Neuronal stem cell (in vitro differentiated cells): ENCODE results near the gene SOX8.
"Not testable (repeated sequence)": the region's sequence is repeated elsewhere in the genome, so short reads cannot be mapped to it uniquely, and the experiment has no call there.

ENCODE experiments used
- DNase-seq: peaks from one replicate; pipeline ENCODE4 v3.0.0-alpha.2; 2013; ENCODE audit warnings: low spot score
- H2AFZ ChIP-seq: one replicate; pipeline ENCODE4 v1.6.1; 2013; ENCODE audit warnings: mild to moderate bottlenecking, low read length, inconsistent platforms
- H2AK5ac ChIP-seq: 2 replicates; pipeline ENCODE4 v1.6.1; 2013; ENCODE audit warnings: low read depth, mild to moderate bottlenecking, inconsistent platforms, low read length, moderate library complexity, mixed read lengths
- H2BK120ac ChIP-seq: 2 replicates; pipeline ENCODE4 v1.6.1; 2013; ENCODE audit warnings: low read depth, mild to moderate bottlenecking, inconsistent platforms, low read length, moderate library complexity, mixed read lengths
- H2BK12ac ChIP-seq: one replicate; pipeline ENCODE4 v1.6.1; 2013; ENCODE audit warnings: low read length, inconsistent platforms
- H2BK15ac ChIP-seq: 2 replicates; pipeline ENCODE4 v1.6.1; 2013; ENCODE audit warnings: mild to moderate bottlenecking, low read length, inconsistent platforms, mixed read lengths
- H2BK5ac ChIP-seq: one replicate; pipeline ENCODE4 v1.6.1; 2013; ENCODE audit warnings: inconsistent platforms, mild to moderate bottlenecking, low read length, moderate library complexity
- H3K14ac ChIP-seq: one replicate; pipeline ENCODE4 v1.6.1; 2013; ENCODE audit warnings: low read length, inconsistent platforms
- H3K18ac ChIP-seq: 2 replicates; pipeline ENCODE4 v1.6.1; 2013; ENCODE audit warnings: low read length, inconsistent platforms
- H3K23ac ChIP-seq: 2 replicates; pipeline ENCODE4 v1.6.1; 2013; ENCODE audit warnings: low read depth, mild to moderate bottlenecking, mixed read lengths, low read length, inconsistent platforms; ENCODE audit not compliant: poor library complexity
- H3K27ac ChIP-seq: replicated peaks from 3 replicates; pipeline ENCODE4 v1.5.1; 2013; ENCODE audit warnings: low read length, inconsistent platforms
- H3K27me3 ChIP-seq, 3 experiments: 2 replicates each; pipeline ENCODE4 v1.6.1; 2013; ENCODE audit warnings: low read length in 3 of 3, mild to moderate bottlenecking in 2 of 3, inconsistent platforms in 1 of 3, low read depth in 1 of 3, mixed read lengths in 1 of 3, moderate library complexity in 1 of 3; ENCODE audit not compliant: control insufficient read depth in 3 of 3, insufficient read depth in 3 of 3
- H3K36me3 ChIP-seq, 2 donors: replicated peaks in 1 of 2; 2 replicates each; pipeline ENCODE4 v1.6.1; 2013; ENCODE audit warnings: low read length in 2 of 2; ENCODE audit not compliant: control insufficient read depth in 2 of 2, insufficient read depth in 2 of 2
- H3K4ac ChIP-seq: 2 replicates; pipeline ENCODE4 v1.6.1; 2013; ENCODE audit warnings: inconsistent platforms, mild to moderate bottlenecking, low read length, moderate library complexity
- H3K4me1 ChIP-seq, 2 donors: 1 replicate in 1 of 2; 2 replicates in 1 of 2; pipeline ENCODE4 v1.6.1; 2013; ENCODE audit warnings: low read length in 2 of 2, low read depth in 1 of 2; ENCODE audit not compliant: control insufficient read depth in 2 of 2, insufficient read depth in 1 of 2
- H3K4me2 ChIP-seq: one replicate; pipeline ENCODE4 v1.6.1; 2013; ENCODE audit warnings: mild to moderate bottlenecking, low read length, inconsistent platforms; ENCODE audit not compliant: insufficient read depth, poor library complexity, severe bottlenecking
- H3K4me3 ChIP-seq, 2 donors: 2 replicates each; pipeline ENCODE4 v1.5.1; 2013; ENCODE audit warnings: low read length in 2 of 2, mild to moderate bottlenecking in 2 of 2, inconsistent platforms in 1 of 2, moderate library complexity in 1 of 2
- H3K79me1 ChIP-seq: one replicate; pipeline ENCODE4 v1.6.1; 2013; ENCODE audit warnings: low read depth, mild to moderate bottlenecking, inconsistent platforms, low read length, moderate library complexity
- H3K9ac ChIP-seq: one replicate; pipeline ENCODE4 v1.6.1; 2013; ENCODE audit warnings: mild to moderate bottlenecking, low read depth, low read length, inconsistent platforms; ENCODE audit not compliant: poor library complexity
- H3K9me3 ChIP-seq, 2 donors: replicated peaks in 1 of 2; 2 replicates each; pipeline versions ENCODE3 to v1.6.1; 2013; ENCODE audit warnings: low read length in 2 of 2, mild to moderate bottlenecking in 2 of 2, inconsistent platforms in 1 of 2, low read depth in 1 of 2, mixed read lengths in 1 of 2, moderate library complexity in 1 of 2; ENCODE audit not compliant: control insufficient read depth in 2 of 2, insufficient read depth in 1 of 2
- H4K8ac ChIP-seq: one replicate; pipeline ENCODE4 v1.6.1; 2013; ENCODE audit warnings: low read depth, mild to moderate bottlenecking, inconsistent platforms, low read length, moderate library complexity
- H4K91ac ChIP-seq: one replicate; pipeline ENCODE4 v1.6.1; 2013; ENCODE audit warnings: low read length, low read depth, mild to moderate bottlenecking, inconsistent platforms; ENCODE audit not compliant: poor library complexity
- whole genome bisulfite sequencing, 2 donors: extraction: QIAGEN DNeasy Blood & Tissue Kit; methylation state at CpG; one replicate each; pipeline ENCODE4 v1.1.7; 2013; ENCODE audit warnings: missing lambda C conversion rate in 2 of 2, mixed read lengths in 1 of 2; ENCODE audit not compliant: insufficient read length in 2 of 2, insufficient replicate concordance in 1 of 2; ENCODE audit errors: extremely low coverage in 2 of 2; 5-methylcytosine and 5-hydroxymethylcytosine counted together

Gene SOX8

DNA sequence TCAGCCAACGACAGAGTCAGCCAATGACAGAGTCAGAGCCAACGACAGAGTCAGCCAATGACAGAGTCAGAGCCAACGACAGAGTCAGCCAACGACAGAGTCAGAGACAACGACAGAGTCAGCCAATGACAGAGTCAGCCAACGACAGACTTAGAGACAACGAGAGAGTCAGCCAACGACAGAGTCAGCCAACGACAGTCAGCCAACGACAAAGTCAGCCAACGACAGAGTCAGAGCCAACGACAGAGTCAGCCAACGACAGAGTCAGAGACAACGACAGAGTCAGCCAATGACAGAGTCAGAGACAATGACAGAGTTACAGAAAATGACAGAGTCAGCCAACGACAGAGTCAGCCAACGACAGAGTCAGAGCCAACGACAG is 33.7 kb upstream of the SOX8 start:
- not testable (repeated sequence) for H2BK15ac ChIP-seq, H3K27ac ChIP-seq, H4K91ac ChIP-seq, DNase-seq, H3K23ac ChIP-seq, H2BK12ac ChIP-seq, H3K14ac ChIP-seq, H3K36me3 ChIP-seq, H3K9ac ChIP-seq, H3K79me1 ChIP-seq, H2BK120ac ChIP-seq, H2AFZ ChIP-seq, H3K4me1 ChIP-seq, H3K4me2 ChIP-seq, H2AK5ac ChIP-seq, H3K18ac ChIP-seq, H2BK5ac ChIP-seq, H3K4ac ChIP-seq, H4K8ac ChIP-seq, H3K4me3 ChIP-seq, H3K27me3 ChIP-seq
- no CpG with 5 or more reads among the region's 17 CpGs for WGBS, 2 donors
- peaks cover 10 to 11% of the 10 kb centered on the region in 2 donors for H3K9me3 ChIP-seq

DNA sequence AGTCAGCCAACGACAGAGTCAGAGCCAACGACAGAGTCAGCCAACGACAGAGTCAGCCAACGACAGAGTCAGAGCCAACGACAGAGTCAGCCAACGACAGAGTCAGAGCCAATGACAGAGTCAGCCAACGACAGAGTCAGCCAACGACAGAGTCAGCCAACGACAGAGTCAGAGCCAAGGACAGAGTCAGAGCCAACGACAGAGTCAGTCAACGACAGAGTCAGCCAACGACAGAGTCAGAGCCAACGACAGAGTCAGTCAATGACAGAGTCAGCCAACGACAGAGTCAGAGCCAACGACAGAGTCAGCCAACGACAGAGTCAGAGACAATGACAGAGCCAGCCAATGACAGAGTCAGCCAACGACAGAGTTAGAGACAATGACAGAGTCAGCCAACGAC is 32.8 kb upstream of the SOX8 start:
- DNase-seq, H3K18ac ChIP-seq, H3K4ac ChIP-seq, H3K4me2 ChIP-seq, H2BK5ac ChIP-seq, H3K23ac ChIP-seq, H3K9ac ChIP-seq, H2BK120ac ChIP-seq, H4K8ac ChIP-seq, H2BK15ac ChIP-seq, H3K36me3 ChIP-seq, H3K14ac ChIP-seq, H3K27me3 ChIP-seq, H3K4me3 ChIP-seq, H2BK12ac ChIP-seq, H3K4me1 ChIP-seq, H3K79me1 ChIP-seq, H4K91ac ChIP-seq, H2AFZ ChIP-seq, H3K27ac ChIP-seq, H2AK5ac ChIP-seq: not testable (repeated sequence)
- peaks cover 8 to 10% of the 10 kb centered on the region in 2 donors for H3K9me3 ChIP-seq
- WGBS, 2 donors: no CpG with 5 or more reads among the region's 18 CpGs

DNA sequence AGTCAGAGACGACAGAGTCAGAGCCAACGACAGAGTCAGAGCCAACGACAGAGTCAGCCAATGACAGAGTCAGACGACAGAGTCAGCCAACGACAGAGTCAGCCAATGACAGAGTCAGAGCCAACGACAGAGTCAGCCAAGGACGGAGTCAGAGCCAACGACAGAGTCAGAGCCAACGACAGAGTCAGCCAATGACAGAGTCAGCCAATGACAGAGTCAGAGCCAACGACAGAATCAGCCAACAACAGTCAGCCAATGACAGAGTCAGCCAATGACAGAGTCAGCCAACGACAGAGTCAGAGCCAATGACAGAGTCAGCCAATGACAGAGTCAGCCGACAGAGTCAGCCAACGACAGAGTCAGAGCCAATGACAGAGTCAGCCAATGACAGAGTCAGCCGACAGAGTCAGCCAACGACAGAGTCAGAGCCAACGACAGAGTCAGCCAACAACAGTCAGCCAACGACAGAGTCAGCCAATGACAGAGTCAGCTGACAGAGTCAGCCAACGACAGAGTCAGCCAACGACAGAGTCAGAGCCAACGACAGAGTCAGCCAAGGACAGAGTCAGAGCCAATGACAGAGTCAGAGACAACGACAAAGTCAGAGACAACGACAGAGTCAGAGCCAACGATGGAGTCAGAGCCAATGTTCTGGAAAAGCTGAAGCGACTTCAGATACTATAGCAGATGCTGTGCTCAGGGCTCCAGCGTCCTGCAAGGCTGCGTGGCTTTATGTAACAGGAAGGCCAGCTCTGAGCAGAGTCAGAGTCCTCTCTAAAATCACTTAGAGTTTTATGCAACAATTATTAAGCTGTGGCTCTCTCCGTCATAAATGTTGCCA is 30.6 kb upstream of the SOX8 start:
- not testable (repeated sequence) for H3K14ac ChIP-seq, H3K9ac ChIP-seq, H3K4me1 ChIP-seq, H4K8ac ChIP-seq, H3K27me3 ChIP-seq, H2BK120ac ChIP-seq, H3K23ac ChIP-seq, H3K9me3 ChIP-seq, H3K4me2 ChIP-seq, H3K18ac ChIP-seq, DNase-seq, H4K91ac ChIP-seq, H3K4ac ChIP-seq, H3K79me1 ChIP-seq, H3K36me3 ChIP-seq, H3K4me3 ChIP-seq, H2BK5ac ChIP-seq, H2AFZ ChIP-seq, H3K27ac ChIP-seq, H2BK12ac ChIP-seq, H2BK15ac ChIP-seq, H2AK5ac ChIP-seq
- no CpG with 5 or more reads among the region's 27 CpGs for WGBS, 2 donors

GRCh38 chr16:951660-952301 is 29.8 kb upstream of the SOX8 start:
- H3K9me3 ChIP-seq: no peaks in the 10 kb centered on the region
- H3K23ac ChIP-seq: peak overlapping the region; percentile 49
- H4K8ac ChIP-seq: no peak overlapping the region
- no peak overlapping the region for H3K4ac ChIP-seq
- H3K4me3 ChIP-seq: no peak overlapping the region
- H2AFZ ChIP-seq: no peak overlapping the region
- no peak overlapping the region for H2AK5ac ChIP-seq
- no peak overlapping the region for H2BK120ac ChIP-seq
- no peak overlapping the region for H2BK15ac ChIP-seq
- peak overlapping the region; percentile 4 for H3K14ac ChIP-seq
- H3K18ac ChIP-seq: no peak overlapping the region
- H4K91ac ChIP-seq: no peak overlapping the region
- no peak overlapping the region for H2BK5ac ChIP-seq
- no peak overlapping the region for H3K27ac ChIP-seq
- peaks cover 4% of the 10 kb centered on the region for H3K79me1 ChIP-seq
- no peak overlapping the region for H2BK12ac ChIP-seq
- H3K9ac ChIP-seq: no peak overlapping the region
- H3K4me1 ChIP-seq: no peaks in the 10 kb centered on the region
- H3K27me3 ChIP-seq: no peaks in the 10 kb centered on the region
- no peak overlapping the region for H3K4me2 ChIP-seq
- H3K36me3 ChIP-seq: peaks cover 0 to 8% of the 10 kb centered on the region in 2 donors
- no CpG with 5 or more reads among the region's 22 CpGs for WGBS, 2 donors
- DNase-seq: no peak
